ENCODE results near the gene POLR1A. TPM values are rescaled to one million over a fixed set of nuclear protein-coding genes. Genes with fewer than 3 reads are reported as not detected.

POLR1A gene
- total RNA-seq, 1 experiment from 2014 or later, result 29.7 TPM

- POLR2A ChIA-PET (ENCODE audit: unreplicated experiment), result no interaction called here
- H3F3A ChIP-seq (ENCODE audit: insufficient read depth, low read depth), result no peaks in the 10 kb centered on the region
- intact Hi-C loops (cut with micrococcal nuclease; ENCODE audit: unreplicated experiment), result no loop called here
- CTCF ChIA-PET, result no interaction called here
- no peak for TF ChIP-seq EZH2 (IDR thresholded peaks at IDR 0.05; ENCODE audit: low read depth)
- H3K79me2 ChIP-seq (ENCODE audit: low read depth), result no peaks in the 10 kb centered on the region
- H3K4me1 ChIP-seq (replicated peaks; ENCODE audit: insufficient read depth), result no peaks in the 10 kb centered on the region
- no peaks in the 10 kb centered on the region for H3K9me3 ChIP-seq (ENCODE audit: insufficient read depth, low read depth)
- H2AFZ ChIP-seq, result no peak overlapping the region
- H3K27ac ChIP-seq, result no peak overlapping the region
- no peaks in the 10 kb centered on the region for H3K36me3 ChIP-seq (ENCODE audit: low read depth)
- H3K9me2 ChIP-seq (ENCODE audit: insufficient read depth), result no peaks in the 10 kb centered on the region
- DNase-seq, result no peak
- no peak overlapping the region for H3K4me2 ChIP-seq
- H3K27me3 ChIP-seq (ENCODE audit: insufficient read depth, low read depth), result no peaks in the 10 kb centered on the region
- no TSS peak for BruUV-seq (replicated peaks)
- H4K20me1 ChIP-seq (ENCODE audit: insufficient read depth), result no peaks in the 10 kb centered on the region
- H3K4me3 ChIP-seq, result no peak overlapping the region
These were observed 130.1 kb downstream of the POLR1A start for GRCh38 chr2:85975581-85975980.

- H4K20me1 ChIP-seq (ENCODE audit: insufficient read depth), result no peaks in the 10 kb centered on the region
- no peak overlapping the region for H3K27ac ChIP-seq
- no peak overlapping the region for H3K4me3 ChIP-seq
- intact Hi-C loops (cut with micrococcal nuclease; ENCODE audit: unreplicated experiment), result no loop called here
- no TSS peak for BruUV-seq (replicated peaks)
- H3K9me2 ChIP-seq (ENCODE audit: insufficient read depth), result no peaks in the 10 kb centered on the region
- DNase-seq, result no peak
- no peak overlapping the region for H2AFZ ChIP-seq
- H3K36me3 ChIP-seq (ENCODE audit: low read depth), result no peaks in the 10 kb centered on the region
- CTCF ChIA-PET, result no interaction called here
- no peaks in the 10 kb centered on the region for H3K4me1 ChIP-seq (replicated peaks; ENCODE audit: insufficient read depth)
- H3K9me3 ChIP-seq (ENCODE audit: insufficient read depth, low read depth), result no peaks in the 10 kb centered on the region
- no peak for TF ChIP-seq EZH2 (IDR thresholded peaks at IDR 0.05; ENCODE audit: low read depth)
- TF ChIP-seq, protein P1, sequence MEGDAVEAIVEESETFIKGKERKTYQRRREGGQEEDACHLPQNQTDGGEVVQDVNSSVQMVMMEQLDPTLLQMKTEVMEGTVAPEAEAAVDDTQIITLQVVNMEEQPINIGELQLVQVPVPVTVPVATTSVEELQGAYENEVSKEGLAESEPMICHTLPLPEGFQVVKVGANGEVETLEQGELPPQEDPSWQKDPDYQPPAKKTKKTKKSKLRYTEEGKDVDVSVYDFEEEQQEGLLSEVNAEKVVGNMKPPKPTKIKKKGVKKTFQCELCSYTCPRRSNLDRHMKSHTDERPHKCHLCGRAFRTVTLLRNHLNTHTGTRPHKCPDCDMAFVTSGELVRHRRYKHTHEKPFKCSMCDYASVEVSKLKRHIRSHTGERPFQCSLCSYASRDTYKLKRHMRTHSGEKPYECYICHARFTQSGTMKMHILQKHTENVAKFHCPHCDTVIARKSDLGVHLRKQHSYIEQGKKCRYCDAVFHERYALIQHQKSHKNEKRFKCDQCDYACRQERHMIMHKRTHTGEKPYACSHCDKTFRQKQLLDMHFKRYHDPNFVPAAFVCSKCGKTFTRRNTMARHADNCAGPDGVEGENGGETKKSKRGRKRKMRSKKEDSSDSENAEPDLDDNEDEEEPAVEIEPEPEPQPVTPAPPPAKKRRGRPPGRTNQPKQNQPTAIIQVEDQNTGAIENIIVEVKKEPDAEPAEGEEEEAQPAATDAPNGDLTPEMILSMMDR (conservative IDR thresholded peaks at IDR 0.05), result no peak
- H3K79me2 ChIP-seq (ENCODE audit: low read depth), result no peaks in the 10 kb centered on the region
- POLR2A ChIA-PET (ENCODE audit: unreplicated experiment), result no interaction called here
- H3K4me2 ChIP-seq, result no peak overlapping the region
- no peaks in the 10 kb centered on the region for H3K27me3 ChIP-seq (ENCODE audit: insufficient read depth, low read depth)
- no peaks in the 10 kb centered on the region for H3F3A ChIP-seq (ENCODE audit: insufficient read depth, low read depth)
These were observed 131.3 kb downstream of the POLR1A start for GRCh38 chr2:85974390-85974789.

GRCh38 chr2:85972355-85972754 is 133.3 kb downstream of the POLR1A start:
- Histone ChIP-seq H3K27me3 (ENCODE audit: insufficient read depth, low read depth) (no peaks in the 10 kb centered on the region), H3K27ac (no peak overlapping the region), H3K4me1 (replicated peaks; ENCODE audit: insufficient read depth) (no peaks in the 10 kb centered on the region), H3K79me2 (ENCODE audit: low read depth) (no peaks in the 10 kb centered on the region), H3K4me2 (no peak overlapping the region), H3K36me3 (ENCODE audit: low read depth) (no peaks in the 10 kb centered on the region), H3K4me3 (no peak overlapping the region), H4K20me1 (ENCODE audit: insufficient read depth) (no peaks in the 10 kb centered on the region), H3K9me2 (ENCODE audit: insufficient read depth) (no peaks in the 10 kb centered on the region), H3K9me3 (ENCODE audit: insufficient read depth, low read depth) (no peaks in the 10 kb centered on the region), H3F3A (ENCODE audit: insufficient read depth, low read depth) (no peaks in the 10 kb centered on the region), H2AFZ (no peak overlapping the region)
- no TSS peak for BruUV-seq (replicated peaks)
- no peak for DNase-seq
- intact Hi-C loops (cut with micrococcal nuclease; ENCODE audit: unreplicated experiment), result no loop called here
- POLR2A ChIA-PET (ENCODE audit: unreplicated experiment), result no interaction called here
- TF ChIP-seq EZH2 (IDR thresholded peaks at IDR 0.05; ENCODE audit: low read depth), result no peak
- TF ChIP-seq, protein P1 (conservative IDR thresholded peaks at IDR 0.05), result no peak
- CTCF ChIA-PET, result no interaction called here

GRCh38 chr2:85971366-85971765 is 134.3 kb downstream of the POLR1A start:
- TF ChIP-seq, protein P1 (conservative IDR thresholded peaks at IDR 0.05), result no peak
- no peak for TF ChIP-seq EZH2 (IDR thresholded peaks at IDR 0.05; ENCODE audit: low read depth)
- intact Hi-C loops (cut with micrococcal nuclease; ENCODE audit: unreplicated experiment), result no loop called here
- Histone ChIP-seq H4K20me1 (ENCODE audit: insufficient read depth) (no peaks in the 10 kb centered on the region), H3K36me3 (ENCODE audit: low read depth) (no peaks in the 10 kb centered on the region), H3K4me1 (replicated peaks; ENCODE audit: insufficient read depth) (no peaks in the 10 kb centered on the region), H3K79me2 (ENCODE audit: low read depth) (no peaks in the 10 kb centered on the region), H3K9me2 (ENCODE audit: insufficient read depth) (no peaks in the 10 kb centered on the region), H3K27me3 (ENCODE audit: insufficient read depth, low read depth) (no peaks in the 10 kb centered on the region), H3K9me3 (ENCODE audit: insufficient read depth, low read depth) (no peaks in the 10 kb centered on the region), H3K4me3 (no peak overlapping the region), H3K27ac (no peak overlapping the region), H3K4me2 (no peak overlapping the region), H2AFZ (no peak overlapping the region), H3F3A (ENCODE audit: insufficient read depth, low read depth) (no peaks in the 10 kb centered on the region)
- POLR2A ChIA-PET (ENCODE audit: unreplicated experiment), result no interaction called here
- no peak for DNase-seq
- BruUV-seq (replicated peaks), result no TSS peak
- CTCF ChIA-PET, result no interaction called here

Measured in PC-9 (cell line).